ENCODE measurements around the gene SLC17A3.

The SLC17A3 gene

DNA sequence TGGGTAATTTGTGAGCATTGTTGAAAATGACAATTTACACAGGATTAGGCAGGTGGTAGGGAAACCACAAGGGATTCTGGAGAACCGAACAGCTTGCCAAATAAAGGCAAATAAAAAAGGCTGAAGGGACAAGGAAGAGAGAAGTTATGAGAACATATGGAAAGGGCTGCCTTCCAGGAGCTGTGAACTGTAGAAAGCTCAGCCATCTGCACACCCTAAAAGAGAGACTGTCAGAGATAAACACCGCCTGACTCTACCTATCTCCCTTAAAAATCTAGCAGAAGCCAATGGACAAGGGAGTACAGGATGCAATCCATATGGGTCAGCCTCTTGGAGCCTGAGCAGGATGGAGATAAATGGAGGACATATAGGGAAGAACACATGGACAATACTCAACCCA lies 29.5 kb downstream of the SLC17A3 start:
- DNase-seq (ENCODE audit: low read depth in 2 of 2, low spot score in 1 of 2) = no peak

DNA sequence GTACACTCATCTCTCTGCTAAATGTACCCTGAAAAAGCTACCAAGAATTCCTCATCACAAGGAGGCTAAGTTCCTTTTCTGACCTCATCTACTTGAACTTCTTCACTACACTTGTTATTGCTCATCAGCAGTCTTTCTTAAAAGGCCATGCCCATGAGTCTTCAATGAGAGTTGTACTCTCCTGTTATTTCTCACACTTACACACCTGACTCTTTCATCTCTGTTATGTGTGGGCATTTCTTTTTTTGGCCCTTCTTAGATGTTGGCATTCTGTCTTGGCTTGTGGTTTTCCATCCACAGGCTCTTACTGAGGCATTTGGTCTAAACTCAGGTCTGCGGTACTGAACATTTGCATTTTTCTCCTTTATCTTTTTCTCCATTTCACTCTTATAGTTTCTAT lies 31.5 kb downstream of the SLC17A3 start:
- DNase-seq (ENCODE audit: low read depth in 2 of 2, low spot score in 1 of 2) = no peak

DNA sequence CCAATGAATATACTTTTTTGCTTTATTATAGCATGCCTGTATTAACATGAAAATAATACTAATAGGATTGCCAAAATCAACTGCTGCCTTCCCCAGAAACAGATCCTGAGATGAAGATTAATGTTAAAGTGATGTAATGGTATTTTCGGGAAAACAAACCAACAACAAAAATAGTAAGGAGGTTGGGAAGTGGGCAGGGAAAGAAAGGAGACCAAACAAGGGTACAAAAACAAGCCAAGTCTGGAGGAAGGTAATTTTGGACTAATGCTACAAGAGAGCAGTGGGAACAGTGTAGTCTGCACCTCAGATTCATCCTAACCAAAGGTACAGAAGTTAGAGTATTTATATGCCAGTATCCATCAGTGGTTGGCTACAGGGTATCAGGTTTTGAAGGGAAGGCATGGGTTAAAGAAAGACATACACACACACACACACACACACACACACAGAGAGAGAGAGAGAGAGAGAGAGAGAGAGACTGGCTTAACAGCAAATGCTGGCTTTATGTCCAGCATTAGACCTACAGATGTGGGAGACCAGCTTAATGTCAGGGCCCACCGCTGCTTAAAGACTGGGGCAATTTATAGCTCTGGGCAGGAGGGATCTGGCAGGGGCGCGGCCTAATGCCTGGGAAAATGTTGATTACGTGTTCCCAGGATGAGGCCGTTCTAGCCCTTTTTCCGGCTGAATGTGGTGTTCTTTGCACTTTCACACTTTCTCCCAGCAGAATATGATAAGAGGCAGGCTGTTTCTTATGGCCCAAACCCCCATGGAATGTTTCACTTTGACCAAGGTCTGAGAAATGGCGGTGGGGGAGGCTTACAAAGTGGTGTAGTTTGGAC lies 38.4 kb downstream of the SLC17A3 start:
- DNase-seq (ENCODE audit: low read depth in 2 of 2, low spot score in 1 of 2) = no peak

- no peak for DNase-seq (ENCODE audit: low read depth in 2 of 2, low spot score in 1 of 2)
Observed at GRCh38 chr6:25834950-25835349, 39.1 kb downstream of the SLC17A3 start.

GRCh38 chr6:25833136-25833535 lies 40.9 kb downstream of the SLC17A3 start:
- DNase-seq (ENCODE audit: low read depth in 2 of 2, low spot score in 1 of 2) = no peak

GRCh38 chr6:25832670-25833069 lies 41.4 kb downstream of the SLC17A3 start:
- no peak for DNase-seq (ENCODE audit: low read depth in 2 of 2, low spot score in 1 of 2)

- DNase-seq (ENCODE audit: low read depth in 2 of 2, low spot score in 1 of 2) = no peak
Observed at GRCh38 chr6:25832307-25832662, 41.8 kb downstream of the SLC17A3 start.

DNA sequence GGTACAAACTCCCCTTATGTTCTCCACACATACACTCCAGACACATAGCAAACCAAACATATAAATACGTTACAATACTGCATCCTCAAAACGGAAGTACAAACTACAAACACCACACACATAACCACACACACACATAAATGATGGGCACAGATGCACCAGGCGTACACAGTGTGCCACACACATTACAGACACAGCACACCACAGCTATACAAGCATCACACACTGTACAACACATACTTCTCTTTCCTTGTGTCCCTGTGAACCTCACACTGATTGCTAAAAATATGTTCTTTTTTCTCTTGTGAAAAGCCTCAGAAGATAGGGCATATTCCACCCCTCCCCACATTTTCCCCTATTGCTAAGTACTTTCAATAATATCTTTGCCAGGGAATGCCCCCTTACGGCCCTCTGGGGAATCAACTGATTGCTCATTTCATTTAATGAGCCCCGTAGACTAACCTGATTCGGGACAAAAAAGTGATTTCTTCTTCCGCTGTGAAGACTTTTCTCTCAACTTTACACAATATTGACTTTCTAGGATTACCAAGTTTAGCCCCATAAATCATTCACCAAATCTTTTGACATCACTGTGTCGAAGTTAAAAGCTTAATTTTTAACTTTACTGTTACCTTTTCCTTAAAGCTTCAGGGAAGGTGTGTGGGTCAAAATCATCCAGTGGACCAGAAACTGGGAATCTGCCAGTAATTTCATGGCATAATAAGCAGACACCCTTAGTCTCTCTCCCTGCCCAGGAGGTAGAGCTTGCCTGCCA lies 42.3 kb downstream of the SLC17A3 start, which contains the start of gene SLC17A1:
Gene SLC17A1 (minus strand): TSS at position 521 of the 775 bp plus-strand sequence. CDS start 1,495 bp downstream, outside the sequence.
- DNase-seq (ENCODE audit: low read depth in 2 of 2, low spot score in 1 of 2) = no peak

- no peak for DNase-seq (ENCODE audit: low read depth in 2 of 2, low spot score in 1 of 2)
Observed at GRCh38 chr6:25830458-25830857, 43.6 kb downstream of the SLC17A3 start.

GRCh38 chr6:25829375-25829774 lies 44.7 kb downstream of the SLC17A3 start:
- DNase-seq (ENCODE audit: low read depth in 2 of 2, low spot score in 1 of 2) = no peak

- no peak for DNase-seq (ENCODE audit: low read depth in 2 of 2, low spot score in 1 of 2)
Observed at GRCh38 chr6:25821341-25821740, 52.7 kb downstream of the SLC17A3 start.

GRCh38 chr6:25816252-25816651 lies 57.8 kb downstream of the SLC17A3 start:
- no peak for DNase-seq (ENCODE audit: low read depth in 2 of 2, low spot score in 1 of 2)

- no peak for DNase-seq (ENCODE audit: low read depth in 2 of 2, low spot score in 1 of 2)
Observed at GRCh38 chr6:25815194-25815593, 58.8 kb downstream of the SLC17A3 start.

GRCh38 chr6:25804804-25805203 lies 69.2 kb downstream of the SLC17A3 start:
- no peak for DNase-seq (ENCODE audit: low read depth in 2 of 2, low spot score in 1 of 2)

DNA sequence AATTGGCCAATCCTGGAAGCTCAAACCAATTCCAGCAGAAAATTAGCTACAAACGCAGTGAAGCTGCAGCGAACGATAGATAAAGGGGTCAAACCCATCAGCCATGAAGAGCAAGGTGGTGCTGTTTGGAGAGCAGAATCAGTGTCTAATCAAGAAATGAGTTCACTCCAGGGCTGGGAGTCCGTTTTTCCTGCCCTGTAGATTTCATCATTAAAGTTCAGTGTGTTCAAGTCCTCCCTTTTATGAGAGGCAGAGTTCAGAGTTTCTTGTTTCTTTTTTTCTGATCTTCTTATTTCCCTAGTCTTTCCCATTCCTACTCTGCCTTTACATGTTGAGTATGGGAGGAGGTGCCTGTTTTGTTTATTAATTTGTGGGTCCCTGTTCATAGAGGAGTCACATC lies 72.6 kb downstream of the SLC17A3 start:
- no peak for DNase-seq (ENCODE audit: low read depth in 2 of 2, low spot score in 1 of 2)

Data from stimulated activated CD8-positive, alpha-beta memory T cell treated with anti-CD3 and anti-CD28 coated beads, Interleukin-4, amount 100 ng/mL, for 1 hour (primary cell).